MG63 (cell line): ENCODE results near the gene CAMKK1. TPM values are rescaled to one million over a fixed set of nuclear protein-coding genes. Genes with fewer than 3 reads are reported as not detected.

Experiments used
- DNase-seq: peaks from one replicate; pipeline ENCODE4 v3.0.0-alpha.2; 2020
- H3K27me3 ChIP-seq: fragments of 250-450 bp; sonication (Bioruptor Pico); 2 replicates; pipeline ENCODE4 v1.5.1; 2020; ENCODE audit warnings: mild to moderate bottlenecking, moderate library complexity
- H3K36me3 ChIP-seq: fragments of 250-450 bp; sonication (Bioruptor Pico); 2 replicates; pipeline ENCODE4 v1.5.1; 2020; ENCODE audit warnings: mild to moderate bottlenecking, moderate library complexity
- H3K4me3 ChIP-seq: fragments of 250-450 bp; sonication (Bioruptor Pico); 2 replicates; pipeline ENCODE4 v1.5.1; 2020; ENCODE audit warnings: mild to moderate bottlenecking, moderate library complexity
- H3K9me3 ChIP-seq: fragments of 250-450 bp; sonication (Bioruptor Pico); 2 replicates; pipeline ENCODE4 v1.5.1; 2020; ENCODE audit warnings: mild to moderate bottlenecking, moderate library complexity
- total RNA-seq: library from RNA; depleted of rRNA; stranded (reverse); fragments of >200 nt; shearing (Covaris generic); gene quantifications from 2 replicates; pipeline ENCODE4 v1.2.3, GENCODE V29; 2014; ENCODE audit warnings: low replicate concordance

The CAMKK1 gene
- total RNA-seq, 1 experiment from 2014 or later: 3.9 TPM

GRCh38 chr17:3890878-3891219 lies 2.0 kb downstream of the CAMKK1 start:
- Histone ChIP-seq H3K27me3 (no peaks in the 10 kb centered on the region), H3K9me3 (no peaks in the 10 kb centered on the region), H3K36me3 (no peaks in the 10 kb centered on the region), H3K4me3 (no peak overlapping the region)
- no peak for DNase-seq

GRCh38 chr17:3890082-3890877 lies 2.6 kb downstream of the CAMKK1 start:
- no peak overlapping the region for H3K4me3 ChIP-seq
- peak; percentile 93 for DNase-seq
- no peaks in the 10 kb centered on the region for H3K9me3 ChIP-seq
- H3K27me3 ChIP-seq: no peaks in the 10 kb centered on the region
- H3K36me3 ChIP-seq: no peaks in the 10 kb centered on the region

GRCh38 chr17:3889325-3890012 lies 3.4 kb downstream of the CAMKK1 start:
- DNase-seq: no peak
- no peaks in the 10 kb centered on the region for H3K27me3 ChIP-seq
- no peak overlapping the region for H3K4me3 ChIP-seq
- H3K9me3 ChIP-seq: no peaks in the 10 kb centered on the region
- peaks cover 2% of the 10 kb centered on the region; the same call in 1 of the 2 replicates for H3K36me3 ChIP-seq

DNA sequence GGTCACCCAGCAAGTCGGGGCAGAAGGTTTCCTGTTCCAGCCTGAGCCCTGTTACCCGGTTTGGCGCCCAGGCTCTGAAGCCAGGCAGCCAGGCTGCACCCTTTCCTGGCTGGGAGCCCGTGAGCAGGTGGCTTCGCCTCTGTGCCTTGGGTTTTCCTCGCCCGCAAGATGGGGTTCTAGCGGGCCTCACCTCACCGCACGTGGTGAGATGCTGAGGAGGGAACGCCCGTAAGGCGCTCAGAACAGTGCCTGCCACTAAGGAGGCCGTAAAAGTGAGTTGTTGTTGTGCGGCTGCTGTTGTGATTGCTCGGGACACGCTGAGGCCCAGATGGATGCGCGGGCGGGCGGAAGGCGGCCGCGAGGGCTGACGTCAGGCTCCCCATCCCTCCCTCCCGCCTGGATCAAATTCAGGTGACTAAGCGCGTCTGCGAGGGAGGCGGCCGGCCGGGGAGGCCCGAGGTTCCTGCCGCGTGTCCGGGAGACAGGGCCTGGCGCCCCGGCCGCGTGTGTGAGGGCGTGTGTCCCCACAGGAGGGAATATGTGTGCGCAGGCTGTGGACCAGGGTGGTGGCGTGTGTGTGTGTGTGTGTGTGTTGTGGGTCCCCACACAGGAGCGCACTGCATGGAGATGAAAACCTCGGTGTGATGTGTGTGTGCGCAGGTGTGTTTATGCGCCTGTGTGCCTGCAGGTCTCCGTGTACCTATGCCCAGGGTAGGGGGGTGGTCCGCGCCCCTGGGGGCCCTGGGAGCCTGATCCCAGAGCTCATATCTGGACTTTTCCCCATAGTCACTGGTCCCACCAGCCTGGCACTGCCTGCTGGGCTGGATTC lies 4.3 kb downstream of the CAMKK1 start:
- DNase-seq: peak; percentile 81
- H3K36me3 ChIP-seq: peaks cover 5% of the 10 kb centered on the region; the same call in 1 of the 2 replicates
- no peaks in the 10 kb centered on the region for H3K27me3 ChIP-seq
- H3K9me3 ChIP-seq: no peaks in the 10 kb centered on the region
- H3K4me3 ChIP-seq: no peak overlapping the region

DNA sequence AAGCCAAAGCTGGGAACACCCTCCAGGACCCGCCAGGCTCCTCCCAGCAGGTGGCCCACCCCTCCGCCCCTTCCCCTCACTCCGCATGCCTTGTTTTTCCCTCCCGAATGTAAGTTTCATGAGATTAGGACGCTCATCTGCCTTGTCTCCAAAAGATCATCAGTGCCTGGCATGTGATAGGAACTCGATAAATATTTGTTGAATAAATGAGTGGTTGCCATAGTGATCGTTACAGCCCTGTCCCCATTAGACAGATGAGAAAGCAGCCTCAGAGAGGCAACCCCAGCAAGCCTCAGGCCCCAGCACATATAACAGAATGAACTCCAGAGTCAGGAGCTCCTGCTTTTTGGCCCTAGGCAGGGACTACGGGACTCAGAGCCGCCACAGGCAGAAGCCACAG lies 5.0 kb downstream of the CAMKK1 start:
- H3K36me3 ChIP-seq: peaks cover 5% of the 10 kb centered on the region; the same call in 1 of the 2 replicates
- no peak for DNase-seq
- no peak overlapping the region for H3K4me3 ChIP-seq
- H3K9me3 ChIP-seq: no peaks in the 10 kb centered on the region
- no peaks in the 10 kb centered on the region for H3K27me3 ChIP-seq

- H3K36me3 ChIP-seq: peaks cover 5% of the 10 kb centered on the region; the same call in 1 of the 2 replicates
- no peak overlapping the region for H3K4me3 ChIP-seq
- no peak for DNase-seq
- H3K27me3 ChIP-seq: no peaks in the 10 kb centered on the region
- no peaks in the 10 kb centered on the region for H3K9me3 ChIP-seq
These were observed 5.5 kb downstream of the CAMKK1 start for GRCh38 chr17:3887394-3887793.

DNA sequence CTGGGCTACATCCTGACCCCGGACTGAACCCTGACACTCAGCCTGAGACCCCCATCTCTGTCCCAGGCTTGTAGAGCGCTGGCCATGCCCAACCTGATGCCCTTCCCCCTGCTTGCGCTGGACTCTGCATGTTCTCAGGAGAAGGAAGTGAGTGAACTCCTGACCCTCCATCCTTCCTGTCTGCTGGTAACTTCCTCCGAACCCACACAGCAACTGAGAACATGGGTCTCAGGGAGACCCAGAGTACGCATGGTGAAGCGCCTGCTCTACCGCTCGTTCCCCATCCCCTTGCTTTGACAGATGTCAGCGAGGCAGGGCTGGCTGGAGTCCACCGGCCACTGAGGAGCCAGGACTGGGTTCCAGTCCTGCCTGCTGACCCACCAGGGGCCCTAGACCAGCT lies 6.1 kb downstream of the CAMKK1 start:
- no peak for DNase-seq
- Histone ChIP-seq H3K4me3 (no peak overlapping the region), H3K9me3 (no peaks in the 10 kb centered on the region), H3K36me3 (peaks cover 5% of the 10 kb centered on the region; the same call in 1 of the 2 replicates), H3K27me3 (no peaks in the 10 kb centered on the region)

GRCh38 chr17:3885970-3886369 lies 6.9 kb downstream of the CAMKK1 start:
- no peaks in the 10 kb centered on the region for H3K9me3 ChIP-seq
- peaks cover 5% of the 10 kb centered on the region; the same call in 1 of the 2 replicates for H3K36me3 ChIP-seq
- DNase-seq: peak; percentile 87
- no peak overlapping the region for H3K4me3 ChIP-seq
- no peaks in the 10 kb centered on the region for H3K27me3 ChIP-seq

GRCh38 chr17:3885271-3885670 lies 7.6 kb downstream of the CAMKK1 start:
- Histone ChIP-seq H3K27me3 (no peaks in the 10 kb centered on the region), H3K4me3 (no peak overlapping the region), H3K36me3 (peaks cover 5% of the 10 kb centered on the region; the same call in 1 of the 2 replicates), H3K9me3 (no peaks in the 10 kb centered on the region)
- peak; percentile 24 for DNase-seq

GRCh38 chr17:3884188-3884587 lies 8.7 kb downstream of the CAMKK1 start:
- Histone ChIP-seq H3K9me3 (no peaks in the 10 kb centered on the region), H3K36me3 (peaks cover 5% of the 10 kb centered on the region; the same call in 1 of the 2 replicates), H3K4me3 (no peak overlapping the region), H3K27me3 (no peaks in the 10 kb centered on the region)
- DNase-seq: no peak

DNA sequence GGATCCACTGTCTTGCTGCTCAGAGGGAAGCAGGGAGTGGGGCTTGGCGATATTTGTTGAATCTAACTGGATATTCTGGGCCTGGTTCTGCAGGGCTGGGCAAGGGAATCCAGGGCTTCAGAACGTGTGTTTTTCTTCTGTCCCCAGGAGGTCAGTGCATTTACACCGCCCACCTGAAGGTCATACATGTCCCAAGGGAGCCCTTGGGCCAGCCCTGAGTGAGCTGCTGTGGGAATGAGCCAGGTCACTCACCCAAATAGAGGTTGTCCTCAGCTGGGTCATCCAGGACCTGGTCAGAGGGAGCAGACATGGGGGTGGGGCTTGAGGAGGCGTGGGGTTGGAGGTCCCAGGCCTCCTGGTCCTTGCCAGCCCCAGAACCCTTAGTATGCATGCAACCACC lies 10.6 kb downstream of the CAMKK1 start:
- no peak for DNase-seq
- no peak overlapping the region for H3K4me3 ChIP-seq
- peaks cover 5% of the 10 kb centered on the region; the same call in 1 of the 2 replicates for H3K36me3 ChIP-seq
- H3K9me3 ChIP-seq: no peaks in the 10 kb centered on the region
- H3K27me3 ChIP-seq: no peaks in the 10 kb centered on the region

DNA sequence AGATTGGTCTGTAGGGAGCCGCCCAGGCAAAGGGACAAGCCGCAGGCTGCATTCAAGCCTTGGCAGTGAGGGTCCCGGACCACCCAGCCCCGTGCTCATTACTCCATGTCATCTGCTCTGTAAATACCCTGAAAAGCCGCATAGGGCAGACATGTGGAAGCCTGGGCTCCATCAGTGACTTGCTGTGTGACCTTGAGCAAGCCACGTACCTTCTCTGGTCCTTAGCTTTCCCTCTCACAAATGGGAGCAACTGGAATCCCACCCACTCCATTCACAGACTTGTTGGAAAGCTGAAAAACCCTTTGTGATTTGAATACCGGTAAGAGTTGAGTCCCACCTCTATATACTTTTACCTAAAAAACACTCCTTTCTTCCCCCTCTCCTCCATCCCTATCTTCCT lies 11.9 kb downstream of the CAMKK1 start:
- peaks cover 5% of the 10 kb centered on the region; the same call in 1 of the 2 replicates for H3K36me3 ChIP-seq
- no peak for DNase-seq
- no peaks in the 10 kb centered on the region for H3K9me3 ChIP-seq
- H3K4me3 ChIP-seq: no peak overlapping the region
- no peaks in the 10 kb centered on the region for H3K27me3 ChIP-seq

DNA sequence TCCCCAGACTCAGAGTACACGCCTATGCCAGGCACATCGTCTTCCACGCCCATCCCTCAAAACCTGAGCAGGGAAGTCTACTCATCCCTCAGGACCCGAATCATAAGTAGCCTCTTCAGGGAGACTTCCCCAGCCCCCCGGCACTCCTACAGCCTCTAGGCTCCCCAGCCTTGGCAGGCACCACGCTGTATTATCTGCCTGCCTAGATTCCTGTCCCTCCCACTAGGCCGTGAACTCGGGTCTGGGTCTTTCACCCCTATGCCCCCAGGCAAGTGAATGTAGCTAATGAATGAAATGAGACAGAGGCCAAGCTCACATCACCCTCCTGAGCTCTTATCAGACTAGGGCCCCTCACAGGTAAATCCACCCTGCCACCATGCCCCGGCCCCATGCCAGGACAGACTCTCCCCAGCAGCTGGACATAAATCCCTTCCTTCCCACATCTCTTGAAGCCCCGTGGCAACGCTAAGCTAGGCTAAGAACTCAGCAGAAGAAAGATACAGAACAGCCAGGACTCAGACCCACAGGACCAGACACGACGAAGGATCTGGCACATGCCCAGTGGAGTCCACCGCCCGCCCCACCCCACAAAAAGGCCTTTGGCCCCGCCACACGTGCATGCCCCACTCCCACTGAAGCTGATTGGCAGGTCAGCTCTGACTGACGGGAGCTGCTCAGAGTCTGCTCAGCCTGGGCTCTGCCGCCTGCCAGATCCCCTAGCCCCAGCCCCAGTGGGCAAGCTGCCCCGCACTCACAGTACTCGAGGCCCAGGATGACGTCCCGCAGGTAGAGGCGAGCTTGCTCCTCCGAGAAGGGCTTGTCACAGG lies 13.0 kb downstream of the CAMKK1 start:
- no peaks in the 10 kb centered on the region for H3K27me3 ChIP-seq
- H3K36me3 ChIP-seq: peaks cover 5% of the 10 kb centered on the region; the same call in 1 of the 2 replicates
- no peaks in the 10 kb centered on the region for H3K9me3 ChIP-seq
- H3K4me3 ChIP-seq: no peak overlapping the region
- DNase-seq: no peak

- Histone ChIP-seq H3K4me3 (no peak overlapping the region), H3K36me3 (peaks cover under 1% of the 10 kb centered on the region; the same call in 1 of the 2 replicates), H3K27me3 (no peaks in the 10 kb centered on the region), H3K9me3 (no peaks in the 10 kb centered on the region)
- DNase-seq: peak; percentile 84
These were observed 13.7 kb downstream of the CAMKK1 start for GRCh38 chr17:3879186-3879585.

- H3K27me3 ChIP-seq: no peaks in the 10 kb centered on the region
- H3K9me3 ChIP-seq: no peaks in the 10 kb centered on the region
- H3K36me3 ChIP-seq: no peaks in the 10 kb centered on the region; the same call in 1 of the 2 replicates
- no peak overlapping the region for H3K4me3 ChIP-seq
- no peak for DNase-seq
These were observed 15.6 kb downstream of the CAMKK1 start for GRCh38 chr17:3877220-3877619.

DNA sequence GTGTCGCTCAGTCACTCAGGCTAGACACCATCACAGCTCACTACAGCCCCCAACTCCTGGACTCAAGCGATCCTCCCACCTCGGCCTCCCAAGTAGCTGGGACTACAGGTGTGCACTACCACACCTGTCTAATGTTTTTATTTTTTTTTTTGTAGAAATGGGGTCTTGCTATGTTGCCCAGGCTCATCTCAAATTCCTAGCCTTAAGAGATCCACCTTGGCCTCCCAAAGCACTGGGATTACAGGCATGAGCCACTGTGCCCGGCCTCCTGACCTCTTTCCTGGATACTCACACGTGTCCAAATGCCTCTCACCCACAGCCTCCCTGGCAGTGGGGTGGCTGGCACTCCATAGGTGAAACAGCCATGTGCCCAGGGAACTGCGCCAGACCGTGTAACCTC lies 17.5 kb downstream of the CAMKK1 start:
- no peak overlapping the region for H3K4me3 ChIP-seq
- no peak for DNase-seq
- no peaks in the 10 kb centered on the region for H3K9me3 ChIP-seq
- H3K27me3 ChIP-seq: no peaks in the 10 kb centered on the region
- H3K36me3 ChIP-seq: no peaks in the 10 kb centered on the region; the same call in 1 of the 2 replicates
